Rectal smooth muscle tissue (tissue), 1 donor: ENCODE results near the gene THRB.

ENCODE experiments used
- H3K27ac ChIP-seq: one replicate; pipeline ENCODE4 v1.7.0; 2013; ENCODE audit warnings: low read depth, low read length, inconsistent platforms
- H3K27me3 ChIP-seq: one replicate; pipeline ENCODE4 v1.7.0; 2013; ENCODE audit warnings: low read length; ENCODE audit not compliant: control insufficient read depth, insufficient read depth
- H3K36me3 ChIP-seq: one replicate; pipeline ENCODE4 v1.7.0; 2013; ENCODE audit warnings: low read length; ENCODE audit not compliant: control insufficient read depth, insufficient read depth
- H3K4me1 ChIP-seq: one replicate; pipeline ENCODE4 v1.7.0; 2013; ENCODE audit warnings: low read length; ENCODE audit not compliant: control insufficient read depth, insufficient read depth
- H3K4me3 ChIP-seq: one replicate; pipeline ENCODE4 v1.7.0; 2013; ENCODE audit warnings: low read length
- H3K9ac ChIP-seq: one replicate; pipeline ENCODE4 v1.7.0; 2013; ENCODE audit warnings: low read length

THRB gene

DNA sequence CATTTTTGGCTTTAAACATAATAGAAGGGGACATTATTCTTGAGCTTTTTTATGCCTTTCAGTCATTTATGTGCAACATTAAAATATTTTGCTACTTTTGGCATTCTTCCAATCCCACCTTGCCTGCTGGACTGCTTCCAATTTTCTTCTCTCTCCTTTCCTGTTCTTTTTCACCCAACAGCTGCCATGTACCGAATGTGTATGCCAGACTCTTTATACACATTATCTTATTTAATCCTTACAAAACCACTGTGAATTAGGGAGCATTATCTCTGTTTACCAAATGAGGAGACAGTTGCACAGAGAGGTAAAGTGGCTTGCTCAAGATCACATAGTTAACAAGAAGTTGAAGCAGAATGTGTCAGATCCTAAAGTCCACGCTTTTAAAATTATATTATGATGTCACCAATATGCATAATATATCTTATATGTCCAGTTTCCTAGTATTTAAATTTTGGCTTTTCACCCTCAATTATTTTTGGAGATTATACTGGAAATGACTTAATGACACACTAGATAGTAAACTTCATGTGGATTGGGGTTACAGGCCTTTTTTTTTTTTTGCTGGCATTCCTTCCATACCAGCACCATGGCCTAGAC is 231.5 kb downstream of the THRB start:
- H3K4me1 ChIP-seq: peaks cover 7% of the 10 kb centered on the region
- no peaks in the 10 kb centered on the region for H3K36me3 ChIP-seq
- H3K27ac ChIP-seq: no peak overlapping the region
- no peak overlapping the region for H3K4me3 ChIP-seq
- no peak overlapping the region for H3K9ac ChIP-seq
- H3K27me3 ChIP-seq: no peaks in the 10 kb centered on the region

DNA sequence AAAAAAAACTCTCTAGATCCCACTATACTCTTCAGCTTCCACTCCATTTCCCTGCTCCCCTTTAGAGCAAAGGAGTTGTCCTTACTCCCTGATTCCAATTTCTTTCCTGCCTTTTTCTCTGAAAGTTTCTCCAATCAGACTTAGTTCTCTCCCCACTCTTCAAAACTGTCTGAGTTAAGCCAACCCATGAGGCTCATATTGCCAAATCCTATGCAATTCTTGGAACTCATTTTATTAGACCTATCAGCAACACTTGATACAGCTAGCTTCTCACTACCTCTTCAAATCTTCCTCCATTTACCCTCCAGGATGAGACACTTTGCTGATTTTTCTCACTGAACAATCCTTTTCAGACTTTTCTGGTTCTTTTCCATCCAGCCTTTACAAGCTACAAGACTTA is 233.1 kb downstream of the THRB start:
- Histone ChIP-seq H3K9ac (no peak overlapping the region), H3K4me1 (peaks cover 11% of the 10 kb centered on the region), H3K4me3 (no peak overlapping the region), H3K27me3 (no peaks in the 10 kb centered on the region), H3K27ac (no peak overlapping the region), H3K36me3 (no peaks in the 10 kb centered on the region)

DNA sequence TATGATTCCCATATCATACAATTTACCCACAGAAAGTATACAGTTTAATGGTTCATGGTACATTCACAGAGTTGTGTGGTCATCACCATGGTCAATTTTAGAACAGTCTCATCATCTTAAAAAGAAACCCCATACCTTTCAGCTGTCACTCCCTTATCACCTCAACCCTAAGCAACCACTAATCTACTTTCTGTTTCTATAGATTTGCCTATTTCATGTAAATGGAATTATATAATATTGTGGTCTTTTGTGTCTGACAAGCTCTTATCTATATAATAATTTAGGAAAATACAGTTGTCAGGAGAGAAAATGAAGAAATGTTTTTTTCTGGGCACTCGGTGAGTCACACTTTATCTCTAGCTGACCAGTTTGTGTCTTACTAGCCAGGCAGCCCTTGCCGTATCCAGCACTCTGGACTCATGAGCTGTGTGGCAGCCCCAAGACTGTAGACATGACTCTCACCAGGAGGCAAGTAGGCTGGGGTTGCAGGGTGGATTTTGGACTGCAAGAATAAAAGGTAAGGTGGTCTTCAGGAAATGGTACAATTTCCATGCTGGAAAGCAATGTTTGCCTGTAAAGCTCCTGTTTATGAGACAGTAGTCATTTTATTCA is 234.6 kb downstream of the THRB start:
- Histone ChIP-seq H3K36me3 (no peaks in the 10 kb centered on the region), H3K27me3 (no peaks in the 10 kb centered on the region), H3K4me1 (peaks cover 11% of the 10 kb centered on the region), H3K27ac (no peak overlapping the region), H3K9ac (no peak overlapping the region), H3K4me3 (no peak overlapping the region)

DNA sequence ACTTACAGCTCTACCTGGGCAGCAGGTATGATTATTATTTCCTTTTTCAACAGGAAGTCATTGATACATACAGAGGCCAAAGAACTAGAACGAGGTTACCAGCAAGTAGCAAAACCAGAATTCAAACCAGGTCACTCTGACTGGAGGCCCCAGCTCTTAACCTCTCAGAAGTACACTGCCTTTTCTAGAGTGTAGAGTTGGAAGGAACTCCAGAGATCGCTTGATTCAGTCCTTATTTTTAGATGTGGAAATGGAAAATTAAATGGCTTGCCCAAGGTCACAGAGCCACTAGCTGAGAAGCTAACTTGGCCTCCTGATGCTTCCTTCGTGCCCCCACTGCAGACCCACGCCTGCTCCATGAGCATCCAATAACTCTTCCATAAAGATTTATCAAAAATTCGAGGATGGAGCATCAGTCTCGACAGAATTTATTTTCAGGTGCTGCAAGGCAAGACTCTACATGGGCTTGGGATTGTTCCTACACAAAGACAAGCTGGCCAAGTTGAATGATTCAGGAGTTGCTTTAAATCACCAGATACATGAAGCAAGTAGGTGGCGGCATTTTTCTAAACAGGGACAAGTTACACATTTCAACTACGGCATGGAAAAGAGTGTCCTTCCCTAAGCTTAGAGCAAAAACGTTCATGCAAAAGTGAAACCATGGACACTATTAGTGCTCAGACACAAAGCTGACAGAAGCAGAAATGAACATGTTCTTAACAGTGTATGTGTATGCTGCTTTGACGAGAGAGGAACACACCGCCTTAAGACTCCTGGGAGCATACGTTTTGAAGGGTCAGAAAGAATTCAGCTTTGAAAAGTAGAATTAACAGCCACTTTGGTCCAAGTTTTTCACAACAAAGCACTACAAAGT is 235.7 kb downstream of the THRB start:
- no peak overlapping the region for H3K9ac ChIP-seq
- peaks cover 18% of the 10 kb centered on the region for H3K4me1 ChIP-seq

DNA sequence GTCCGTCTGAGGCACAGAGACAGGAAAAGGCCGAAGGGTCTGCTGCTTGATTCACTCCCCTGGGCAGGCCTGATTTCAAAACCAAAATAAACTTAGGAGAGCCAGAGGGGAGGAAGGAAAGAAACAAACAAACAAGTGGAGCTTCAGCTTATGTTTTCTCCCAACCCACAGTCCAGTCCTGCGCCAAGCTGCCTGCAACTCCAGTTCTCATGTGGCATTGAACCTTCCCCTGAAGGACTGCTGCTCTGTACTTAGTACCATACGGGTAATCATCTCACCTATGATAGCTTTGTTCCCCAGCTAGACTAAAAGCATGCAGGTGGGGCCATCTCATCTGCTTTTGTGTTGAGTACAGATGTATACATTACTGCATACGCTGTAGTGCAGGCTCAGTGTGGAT is 236.4 kb downstream of the THRB start:
- Histone ChIP-seq H3K27ac (peak overlapping the region; percentile 15), H3K9ac (no peak overlapping the region), H3K4me1 (peaks cover 17% of the 10 kb centered on the region)

More for the DNA sequence above, 235.7 kb downstream of the THRB start:
- H3K4me3 ChIP-seq: peak overlapping the region; percentile 33
- no peaks in the 10 kb centered on the region for H3K36me3 ChIP-seq
- no peaks in the 10 kb centered on the region for H3K27me3 ChIP-seq
- H3K27ac ChIP-seq: peak overlapping the region; percentile 52

DNA sequence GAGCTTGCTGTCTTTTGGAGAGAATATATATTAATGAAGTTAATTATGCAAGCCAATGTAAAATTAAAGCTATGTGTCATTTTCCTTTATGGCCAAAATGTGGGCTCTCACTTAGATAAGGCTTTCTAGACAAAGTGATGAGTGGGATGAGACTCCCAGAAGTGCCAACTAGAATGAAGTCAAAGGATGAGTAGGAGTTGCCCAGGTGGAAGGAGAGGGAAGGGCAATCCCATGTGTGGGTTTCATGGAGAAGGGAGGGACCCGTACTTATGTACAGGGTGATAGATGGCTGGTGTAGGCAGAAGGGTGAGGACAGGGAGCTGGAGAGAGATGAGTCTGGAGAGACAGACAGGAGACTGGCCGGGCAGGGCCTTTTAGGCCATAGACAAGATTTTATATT is 239.2 kb downstream of the THRB start:
- Histone ChIP-seq H3K36me3 (no peaks in the 10 kb centered on the region), H3K27ac (no peak overlapping the region), H3K4me1 (peaks cover 12% of the 10 kb centered on the region), H3K4me3 (no peak overlapping the region), H3K9ac (no peak overlapping the region), H3K27me3 (no peaks in the 10 kb centered on the region)

More for the DNA sequence above, 236.4 kb downstream of the THRB start:
- no peaks in the 10 kb centered on the region for H3K27me3 ChIP-seq
- H3K36me3 ChIP-seq: no peaks in the 10 kb centered on the region
- no peak overlapping the region for H3K4me3 ChIP-seq

DNA sequence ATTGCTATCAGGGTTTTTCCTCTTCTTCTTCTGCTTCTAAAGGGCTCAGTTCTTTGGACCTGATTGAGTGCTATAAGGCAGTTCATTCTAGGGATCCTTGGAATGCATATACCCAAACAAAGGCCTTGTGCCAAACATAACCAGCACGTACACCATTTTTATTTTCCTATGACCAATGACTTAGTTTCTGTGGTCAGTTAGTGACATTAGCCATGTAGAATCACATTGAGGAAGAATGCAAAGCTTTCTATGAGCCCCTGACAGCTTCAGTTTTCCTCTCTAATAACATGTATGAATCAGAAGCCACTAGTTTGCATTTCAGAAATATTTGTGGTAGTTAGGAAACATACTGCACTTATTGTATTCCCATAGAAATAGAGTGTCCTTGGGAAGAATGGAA is 240.0 kb downstream of the THRB start:
- H3K9ac ChIP-seq: no peak overlapping the region
- no peak overlapping the region for H3K4me3 ChIP-seq
- H3K4me1 ChIP-seq: peaks cover 12% of the 10 kb centered on the region
- no peaks in the 10 kb centered on the region for H3K27me3 ChIP-seq
- no peaks in the 10 kb centered on the region for H3K36me3 ChIP-seq
- no peak overlapping the region for H3K27ac ChIP-seq

DNA sequence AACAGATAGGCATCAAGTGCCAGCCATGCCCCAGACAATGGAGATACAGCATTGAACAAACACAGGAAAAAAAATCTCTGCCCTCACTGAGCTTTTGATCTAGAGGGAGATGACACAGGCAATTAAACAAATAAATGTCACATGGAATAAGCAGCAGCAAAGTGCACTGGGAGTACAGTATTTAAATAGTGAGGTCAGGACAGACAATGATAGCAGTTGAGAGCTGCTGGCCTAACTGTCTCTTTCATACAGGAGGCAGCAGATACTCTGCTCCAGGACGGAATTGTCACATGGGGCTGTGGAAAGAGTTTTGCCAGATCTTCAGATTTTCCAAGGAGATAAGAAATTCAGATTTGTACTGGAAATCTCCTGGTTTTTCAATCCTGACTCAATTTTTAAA is 241.3 kb downstream of the THRB start:
- no peaks in the 10 kb centered on the region for H3K27me3 ChIP-seq
- no peak overlapping the region for H3K4me3 ChIP-seq
- no peak overlapping the region for H3K27ac ChIP-seq
- H3K36me3 ChIP-seq: no peaks in the 10 kb centered on the region
- no peak overlapping the region for H3K9ac ChIP-seq
- peaks cover 11% of the 10 kb centered on the region for H3K4me1 ChIP-seq

DNA sequence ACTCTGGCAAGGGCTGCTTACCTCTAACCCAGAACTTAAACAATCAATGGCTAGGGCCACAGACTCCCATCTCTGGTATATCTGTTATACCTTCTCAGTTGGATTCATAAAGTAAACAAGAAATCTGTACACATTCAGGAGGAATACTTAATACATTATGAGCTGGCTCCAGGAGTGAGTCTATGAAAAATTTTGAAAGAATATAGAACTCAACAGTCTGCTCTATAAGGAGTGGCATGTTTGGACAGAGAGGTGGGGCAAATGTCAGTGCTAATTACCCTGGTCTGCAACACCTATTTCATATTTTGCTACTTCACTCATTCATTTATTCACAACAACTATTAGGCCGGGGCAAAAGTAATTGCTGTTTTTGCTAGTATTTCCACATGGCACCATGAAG is 245.1 kb downstream of the THRB start:
- no peaks in the 10 kb centered on the region for H3K27me3 ChIP-seq
- H3K4me1 ChIP-seq: peaks cover 2% of the 10 kb centered on the region
- no peak overlapping the region for H3K4me3 ChIP-seq
- no peak overlapping the region for H3K9ac ChIP-seq
- H3K27ac ChIP-seq: no peak overlapping the region
- H3K36me3 ChIP-seq: no peaks in the 10 kb centered on the region

DNA sequence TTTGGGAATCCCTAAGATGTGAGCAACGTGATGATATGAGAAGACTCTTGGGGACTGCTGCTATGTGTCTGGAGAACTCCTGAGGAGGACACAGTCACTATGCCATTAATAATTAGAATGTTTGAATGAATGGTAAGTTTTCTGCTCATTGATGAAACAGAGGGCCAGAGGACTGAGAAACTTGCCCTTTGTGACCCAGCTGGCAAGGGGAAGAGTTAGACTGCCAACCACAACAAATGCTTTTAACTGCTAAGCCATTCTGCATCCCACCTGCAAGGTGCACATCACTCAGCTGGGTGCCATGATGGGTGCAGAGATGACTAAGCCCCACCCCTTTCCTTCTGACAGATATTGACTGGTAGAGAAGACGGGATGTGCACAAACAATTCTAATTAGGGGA is 249.6 kb downstream of the THRB start:
- peaks cover 12% of the 10 kb centered on the region for H3K4me1 ChIP-seq
- H3K36me3 ChIP-seq: no peaks in the 10 kb centered on the region
- H3K4me3 ChIP-seq: no peak overlapping the region
- H3K27me3 ChIP-seq: no peaks in the 10 kb centered on the region
- H3K9ac ChIP-seq: no peak overlapping the region
- H3K27ac ChIP-seq: no peak overlapping the region

DNA sequence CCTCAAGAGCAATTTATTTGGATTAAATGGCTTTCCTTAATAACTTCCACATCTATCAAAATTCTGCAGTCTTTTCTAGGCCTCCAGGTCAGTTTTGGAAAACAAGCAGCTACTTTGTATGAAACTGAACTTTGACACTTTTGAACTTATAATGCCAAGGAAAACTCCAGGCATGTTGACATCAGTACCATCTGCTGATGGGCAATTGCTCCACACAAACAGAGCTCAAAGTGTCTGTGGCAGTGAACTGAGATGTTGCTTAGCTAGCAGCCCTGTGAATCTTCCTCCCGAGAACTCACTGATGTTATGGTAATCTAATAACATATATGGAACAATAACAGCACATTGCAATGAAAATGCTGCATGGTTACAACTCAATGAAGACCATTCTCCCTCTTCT is 250.2 kb downstream of the THRB start:
- Histone ChIP-seq H3K27me3 (no peaks in the 10 kb centered on the region), H3K27ac (no peak overlapping the region), H3K4me1 (peaks cover 12% of the 10 kb centered on the region), H3K36me3 (no peaks in the 10 kb centered on the region), H3K9ac (no peak overlapping the region), H3K4me3 (no peak overlapping the region)

DNA sequence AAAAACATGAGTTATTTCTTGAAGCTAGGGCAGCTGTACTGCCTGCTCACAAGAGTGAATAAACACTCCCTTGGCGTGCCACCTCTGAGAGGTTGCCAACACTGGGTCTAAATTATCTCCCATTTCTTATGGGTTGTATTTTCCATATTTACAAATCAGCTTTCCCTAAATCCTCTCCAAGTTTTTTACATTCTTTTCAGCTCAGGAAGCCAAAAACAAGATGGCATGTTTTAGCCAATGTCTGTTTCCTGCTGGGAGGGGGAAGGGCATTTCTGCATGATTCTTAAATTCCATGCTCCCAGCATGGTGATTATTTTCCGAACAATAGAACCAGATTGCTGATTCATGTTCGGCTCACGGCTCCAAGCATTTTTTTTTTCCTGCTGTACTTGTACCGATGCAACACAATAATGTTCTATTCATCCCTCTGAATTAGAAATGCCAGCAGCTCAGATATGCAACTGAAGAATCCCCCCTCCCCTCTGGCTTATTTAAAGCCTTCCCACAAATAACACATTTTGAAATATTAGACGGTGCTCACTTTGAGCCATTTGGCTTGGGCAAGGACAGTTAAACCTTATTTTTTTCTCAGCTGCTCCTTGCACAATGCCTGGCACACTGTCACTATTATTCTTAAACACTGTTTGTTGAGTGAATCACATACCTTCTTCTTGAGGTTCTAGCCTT is 252.5 kb downstream of the THRB start:
- no peak overlapping the region for H3K9ac ChIP-seq
- peak overlapping the region; percentile 35 for H3K27ac ChIP-seq
- no peaks in the 10 kb centered on the region for H3K27me3 ChIP-seq
- H3K36me3 ChIP-seq: no peaks in the 10 kb centered on the region
- peaks cover 22% of the 10 kb centered on the region for H3K4me1 ChIP-seq
- H3K4me3 ChIP-seq: no peak overlapping the region
